Stimulated activated CD4-positive, alpha-beta T cell treated with anti-CD3 and anti-CD28 coated beads, TNF-alpha, amount 100 ng/mL, for 4 hours (primary cell): ENCODE results near the gene PLXNA2.

ENCODE experiments used
- DNase-seq, 3 experiments: peaks; one replicate each; pipeline ENCODE4 v3.0.0-alpha.2; 2020; ENCODE audit warnings: low read depth in 3 of 3

PLXNA2 gene

GRCh38 chr1:208043691-208044181 is 200.4 kb downstream of the PLXNA2 start:
- no peak for DNase-seq

- no peak for DNase-seq
These were observed 201.3 kb downstream of the PLXNA2 start for GRCh38 chr1:208042868-208043267.

GRCh38 chr1:208042041-208042615 is 202.1 kb downstream of the PLXNA2 start:
- DNase-seq, result no peak

DNA sequence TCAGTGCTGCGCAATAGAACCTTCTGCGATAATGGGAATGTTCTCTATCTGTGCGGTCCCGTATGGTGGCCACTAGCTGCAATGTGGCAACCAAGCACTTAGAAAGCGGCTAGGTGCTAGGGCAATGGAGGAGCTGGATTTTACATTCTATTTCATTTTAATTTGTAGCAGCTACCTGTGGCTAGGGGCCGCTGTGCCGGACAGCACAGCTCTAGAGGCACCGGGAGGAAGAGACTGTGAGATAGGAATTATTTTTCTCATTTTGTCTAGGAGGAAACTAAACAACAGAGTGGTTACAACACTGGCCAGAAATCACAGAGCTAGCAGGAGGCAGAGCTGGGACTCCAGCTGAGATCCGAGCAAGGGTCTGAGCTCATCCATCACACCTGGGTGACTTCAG is 202.7 kb downstream of the PLXNA2 start:
- DNase-seq, result no peak

GRCh38 chr1:208040821-208041297 is 203.3 kb downstream of the PLXNA2 start:
- no peak for DNase-seq

DNA sequence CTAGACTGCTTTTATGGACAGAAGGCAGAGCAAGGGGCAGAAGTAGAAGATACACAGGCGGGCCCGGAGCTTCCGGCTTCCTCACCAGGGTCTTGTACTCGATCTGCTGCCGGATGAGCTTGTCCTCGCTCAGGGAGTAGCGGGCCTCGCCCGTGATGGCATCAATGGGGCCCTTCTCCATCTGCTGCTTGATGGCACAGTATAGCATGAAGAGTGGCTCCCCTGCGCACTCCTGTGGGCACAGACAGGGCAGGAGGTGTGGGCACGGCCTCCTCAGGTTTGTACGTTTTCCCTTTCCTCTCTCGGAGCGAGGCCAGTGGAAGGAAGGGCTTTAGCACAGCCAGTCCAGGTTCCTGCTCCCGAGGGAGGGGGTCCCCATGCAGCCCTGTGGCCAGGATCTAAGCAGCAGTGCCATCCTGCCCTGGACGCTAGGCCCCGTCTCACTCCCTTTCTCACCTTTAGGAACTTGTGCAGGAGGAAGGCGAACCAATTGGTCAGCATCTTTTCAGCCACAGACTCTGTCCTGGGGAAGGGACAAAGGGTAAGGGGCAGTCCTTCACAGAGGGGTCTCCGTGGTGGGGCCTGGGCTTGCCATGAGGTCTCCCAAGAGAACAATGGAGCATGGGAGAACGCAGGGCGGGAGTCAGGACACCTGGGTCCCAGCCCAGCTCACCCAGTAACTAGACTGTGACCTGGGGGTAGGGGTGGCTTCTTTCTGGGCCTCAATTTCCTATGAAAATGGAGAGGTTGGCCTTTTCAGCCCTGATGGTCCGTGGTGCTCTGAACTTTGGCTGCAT is 204.4 kb downstream of the PLXNA2 start:
- DNase-seq, result no peak

- DNase-seq, result no peak
These were observed 205.9 kb downstream of the PLXNA2 start for GRCh38 chr1:208038303-208038702.

- DNase-seq, result no peak
These were observed 207.0 kb downstream of the PLXNA2 start for GRCh38 chr1:208036918-208037766.

DNA sequence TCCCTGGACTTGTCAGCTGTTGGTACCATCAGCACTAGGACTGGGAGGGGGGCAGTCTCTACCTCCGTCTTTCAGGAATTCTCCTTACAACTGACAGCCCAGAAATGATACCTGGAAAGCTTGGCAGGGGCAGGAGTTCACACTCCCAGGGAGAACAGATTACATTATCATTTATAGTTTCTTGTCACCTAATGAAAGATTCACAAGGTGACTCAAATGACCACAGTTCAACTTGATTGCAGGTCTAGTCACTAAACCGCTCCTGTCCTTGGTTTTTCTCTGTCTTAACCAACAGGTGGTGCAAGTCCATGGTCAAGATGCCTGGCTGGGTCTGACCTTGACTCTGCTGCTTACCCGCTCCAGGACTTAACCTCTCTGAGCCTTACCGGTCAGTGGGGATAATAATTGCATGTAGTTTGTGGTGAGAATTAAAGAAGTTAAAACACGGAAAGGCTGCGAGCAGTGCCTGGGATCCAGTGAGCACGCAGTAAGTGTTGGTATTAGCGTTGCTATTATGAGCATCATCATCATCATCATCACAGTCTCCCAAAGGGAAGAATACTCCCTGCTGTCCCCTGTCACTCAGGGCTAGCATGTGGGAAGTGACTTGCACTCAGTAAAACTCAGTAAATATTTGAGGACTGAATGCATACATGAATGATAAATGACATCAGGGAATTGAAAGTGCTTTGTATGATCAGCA is 207.9 kb downstream of the PLXNA2 start:
- DNase-seq, result no peak

- no peak for DNase-seq
These were observed 210.0 kb downstream of the PLXNA2 start for GRCh38 chr1:208034135-208034534.

DNA sequence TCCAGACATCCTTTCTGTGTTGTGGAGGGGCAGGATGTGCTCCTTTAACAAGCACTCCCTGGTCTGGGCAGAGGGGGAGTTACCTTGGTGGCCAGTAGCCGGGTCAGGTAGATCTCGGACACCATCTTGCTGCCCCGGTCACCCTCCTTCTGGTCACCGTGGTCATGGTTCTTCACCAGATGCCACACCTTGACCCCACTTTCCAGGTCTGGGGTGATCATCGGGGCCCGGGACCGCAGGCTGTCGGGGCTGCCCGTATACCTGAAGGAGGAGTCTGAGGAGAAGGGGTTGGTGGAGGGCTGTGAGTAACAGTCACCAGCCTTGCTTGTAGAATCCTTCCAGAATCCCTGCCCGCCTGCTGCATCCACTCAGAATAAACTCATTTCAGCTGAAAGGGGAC is 210.9 kb downstream of the PLXNA2 start:
- DNase-seq, result no peak

DNA sequence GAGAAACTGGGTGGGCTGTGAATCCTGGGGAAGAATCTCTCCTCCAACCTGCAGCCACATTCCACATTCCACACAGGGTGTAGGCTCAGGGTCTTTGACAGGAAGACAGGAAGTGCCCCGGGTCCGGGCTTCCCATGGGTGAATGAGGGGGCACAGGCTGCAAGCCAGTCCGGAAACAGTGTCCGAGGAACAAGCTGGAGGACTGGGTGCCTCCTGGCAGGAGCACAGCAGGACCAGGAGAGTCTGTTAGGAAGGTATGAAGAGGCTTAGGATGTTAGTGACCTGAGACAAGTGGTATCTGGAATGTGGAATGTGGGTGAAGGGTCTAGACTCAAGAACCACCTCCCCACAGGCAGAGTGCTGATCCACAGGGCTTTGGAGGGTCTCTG is 212.3 kb downstream of the PLXNA2 start:
- no peak for DNase-seq

GRCh38 chr1:208031316-208031931 is 212.8 kb downstream of the PLXNA2 start:
- DNase-seq, result no peak

DNA sequence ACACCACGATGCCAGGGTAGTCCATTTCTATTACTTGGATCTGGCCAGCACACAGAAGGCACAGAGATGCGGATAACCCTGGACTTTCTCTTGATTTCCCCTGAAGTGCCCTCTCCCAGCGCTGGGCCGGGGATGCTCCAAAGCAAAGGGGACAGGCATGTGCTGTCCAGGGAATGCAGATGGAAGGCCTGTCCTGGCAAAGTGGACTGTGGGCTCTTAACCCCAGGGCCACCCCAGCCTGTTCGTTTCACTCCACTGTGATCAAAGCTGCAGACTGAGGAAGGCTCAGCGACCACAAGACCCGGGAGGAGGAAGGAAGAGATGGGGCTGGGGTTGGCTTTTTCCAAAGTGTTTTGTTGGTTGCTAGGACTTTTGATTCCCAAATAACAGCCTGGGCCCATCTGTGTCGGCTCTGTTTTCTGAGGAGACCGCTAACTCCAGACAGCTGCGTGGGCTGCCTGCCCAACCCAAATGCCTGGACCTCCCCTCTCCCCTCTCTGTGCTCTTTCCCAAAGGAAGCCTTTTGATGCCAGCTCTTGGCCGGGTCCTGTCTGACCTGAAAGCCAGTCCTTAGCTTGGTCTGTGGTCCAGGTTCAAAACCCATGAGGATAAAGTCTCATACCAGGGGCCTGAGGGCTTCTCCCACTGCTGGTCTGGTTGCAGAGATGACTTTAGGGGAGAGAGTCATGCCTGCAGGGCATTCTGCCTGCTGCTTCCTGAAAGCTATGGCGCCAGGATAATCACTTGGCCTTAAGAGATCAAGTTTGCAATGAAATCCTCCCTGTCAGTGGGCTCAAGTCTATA is 213.7 kb downstream of the PLXNA2 start:
- DNase-seq, result no peak

DNA sequence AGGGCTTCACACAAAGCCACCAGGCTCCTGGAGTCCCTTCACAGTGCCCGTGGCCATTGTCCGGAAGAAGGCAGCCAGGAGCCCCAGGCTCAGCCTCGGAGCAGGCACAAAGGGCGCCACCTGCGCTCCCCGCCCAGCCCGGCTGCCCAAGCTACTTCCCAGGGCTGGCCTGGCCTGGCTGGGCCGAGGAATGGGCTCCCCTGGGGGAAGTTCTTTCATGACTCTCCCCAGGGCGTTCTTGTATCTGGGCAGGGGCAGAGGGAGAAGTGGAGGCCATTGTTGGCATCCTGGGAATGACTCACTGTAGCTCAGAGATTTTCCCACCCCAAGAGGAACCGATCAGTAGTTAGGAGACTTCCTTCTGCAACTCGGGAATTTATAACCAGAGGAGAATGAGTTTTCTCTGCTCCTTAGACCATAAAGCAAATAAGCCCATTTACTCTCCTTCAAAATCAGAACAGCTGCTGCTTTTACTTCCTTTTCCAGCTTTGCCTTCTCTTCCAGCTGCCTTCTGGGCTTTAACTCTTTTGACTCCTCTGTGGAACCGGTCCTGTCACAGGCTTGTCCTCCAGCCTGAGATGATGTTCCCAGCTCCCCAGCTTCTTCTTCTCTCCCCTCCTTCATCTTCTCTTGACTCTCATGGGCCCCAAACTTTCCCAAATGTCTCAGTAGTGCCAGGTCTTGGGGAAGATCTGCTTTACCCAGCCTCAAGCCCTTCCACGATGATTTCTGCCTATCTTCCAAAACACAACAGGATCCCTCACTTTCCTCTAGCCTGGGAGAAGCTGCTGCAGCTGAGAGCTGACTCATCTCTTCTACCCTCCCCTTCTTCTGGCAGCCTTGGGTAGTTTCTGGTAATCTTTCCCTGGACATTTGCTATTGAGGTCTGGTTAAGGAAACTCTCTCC is 214.6 kb downstream of the PLXNA2 start:
- no peak for DNase-seq

GRCh38 chr1:208028526-208028925 is 215.7 kb downstream of the PLXNA2 start:
- DNase-seq, result no peak

DNA sequence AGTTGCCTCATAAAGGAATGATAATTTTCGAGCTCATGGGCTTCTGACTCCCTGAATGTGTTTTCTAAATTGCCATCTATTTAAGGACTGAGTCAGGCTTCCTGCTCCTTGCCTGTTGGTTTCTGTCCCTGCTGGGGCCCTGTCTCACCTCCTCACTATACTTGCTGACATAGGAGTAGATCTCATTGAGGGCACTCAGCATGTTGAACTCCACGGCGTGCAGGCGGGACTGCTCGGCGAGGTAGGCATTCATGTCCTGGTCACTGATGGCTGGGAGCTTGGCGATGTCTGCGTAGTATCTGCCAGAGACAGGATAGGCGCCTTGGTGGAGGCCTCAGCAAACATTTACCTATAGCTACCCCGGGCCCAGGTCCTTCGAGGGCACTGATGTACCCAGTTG is 216.3 kb downstream of the PLXNA2 start:
- DNase-seq, result no peak

GRCh38 chr1:208026880-208027438 is 217.2 kb downstream of the PLXNA2 start:
- DNase-seq, result no peak

- DNase-seq, result no peak
These were observed 219.2 kb downstream of the PLXNA2 start for GRCh38 chr1:208025031-208025430.
